ENCODE data around the gene NYNRIN.
A peak's percentile ranks its signal among the peaks of the same experiment; 100 is the strongest.

The NYNRIN gene

GRCh38 chr14:24365600-24366412 lies 33.0 kb upstream of the NYNRIN start:
- ATAC-seq, result peak; percentile 60

DNA sequence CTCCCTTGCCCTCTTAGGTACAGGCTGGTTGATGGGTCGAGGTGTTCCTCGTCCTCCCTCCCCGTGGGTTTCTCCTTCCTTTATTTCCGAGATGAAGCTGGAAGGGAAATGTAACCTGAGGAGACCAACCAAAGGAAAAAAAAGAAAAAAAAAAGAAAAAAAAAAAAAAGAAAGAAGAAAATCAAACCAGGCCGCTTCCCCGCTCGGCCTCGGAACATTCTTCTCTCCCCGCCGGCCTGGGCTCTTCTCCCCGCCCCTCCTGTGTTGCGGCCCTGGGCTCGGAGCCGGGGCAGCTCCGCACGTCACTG lies 32.4 kb upstream of the NYNRIN start:
- TF ChIP-seq ZFP3 (CRISPR knock-in tag; IDR thresholded peaks at IDR 0.05) (no peak), OSR1 (CRISPR knock-in tag; IDR thresholded peaks at IDR 0.05) (no peak), PPARA (CRISPR knock-in tag; IDR thresholded peaks at IDR 0.05; ENCODE audit: borderline replicate concordance) (no peak), SNAI2 (CRISPR knock-in tag; IDR thresholded peaks at IDR 0.05) (no peak), RARB (CRISPR knock-in tag; IDR thresholded peaks at IDR 0.05) (no peak)
- ATAC-seq, result no peak

More at GRCh38 chr14:24365600-24366412, 33.0 kb upstream of the NYNRIN start:
- TF ChIP-seq PATZ1 (CRISPR knock-in tag; IDR thresholded peaks at IDR 0.05; ENCODE audit: borderline replicate concordance) (no peak), ZFP3 (CRISPR knock-in tag; IDR thresholded peaks at IDR 0.05) (peak; percentile 46; the same call in 1 of the 2 replicates)

DNA sequence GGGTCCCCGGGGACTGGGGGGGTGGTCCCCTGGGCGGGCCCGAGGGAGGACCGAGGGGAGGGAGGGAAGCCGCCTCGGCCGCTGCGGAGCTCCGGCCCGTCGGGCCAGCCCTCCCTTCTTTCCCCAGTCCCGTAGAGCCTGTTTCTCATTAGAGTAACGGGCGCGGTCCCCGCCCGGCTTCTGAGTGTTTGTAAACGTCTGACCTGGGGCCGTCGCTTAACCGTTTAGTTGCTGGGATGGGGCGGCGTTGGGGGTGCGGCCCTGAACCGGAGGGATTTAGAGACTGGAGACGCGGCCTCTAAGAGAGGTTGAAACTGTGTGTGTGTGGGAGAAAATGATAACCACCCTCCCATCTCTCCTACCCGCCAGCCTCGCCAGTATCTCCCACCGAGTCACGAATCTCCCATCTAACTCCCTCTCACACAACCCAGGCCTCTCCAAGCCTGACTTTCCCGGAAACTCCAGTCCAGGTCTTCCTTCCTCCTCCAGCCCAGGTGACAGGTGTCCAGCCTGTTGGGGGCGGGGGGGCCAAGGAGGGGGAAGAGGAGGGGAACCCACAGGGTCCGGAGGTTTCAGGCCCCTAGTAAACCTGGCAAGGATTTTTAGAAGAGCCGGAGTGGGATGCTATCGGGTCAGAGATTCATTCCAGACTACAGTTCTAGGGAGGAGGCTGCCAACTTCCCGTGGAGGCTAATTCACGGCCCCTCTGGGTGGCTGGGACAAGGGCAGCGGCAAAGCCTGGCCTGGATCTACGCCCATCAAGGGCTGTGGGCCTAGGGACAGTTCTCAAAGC lies 31.9 kb upstream of the NYNRIN start:
- ATAC-seq, result peak; percentile 77

More for the DNA sequence above, 31.9 kb upstream of the NYNRIN start:
- peak; percentile 61; the same call in 1 of the 2 replicates for TF ChIP-seq TCF4 (CRISPR knock-in tag; IDR thresholded peaks at IDR 0.05; ENCODE audit: borderline replicate concordance)
- no peak for TF ChIP-seq POU6F1 (CRISPR knock-in tag; IDR thresholded peaks at IDR 0.05; ENCODE audit: borderline replicate concordance, low read depth)
- no peak for TF ChIP-seq TSHZ2 (CRISPR knock-in tag; IDR thresholded peaks at IDR 0.05)
- no peak for TF ChIP-seq BACH2 (CRISPR knock-in tag; IDR thresholded peaks at IDR 0.05; ENCODE audit: borderline replicate concordance)
- peak; percentile 47; the same call in 1 of the 2 replicates for TF ChIP-seq PATZ1 (CRISPR knock-in tag; IDR thresholded peaks at IDR 0.05; ENCODE audit: borderline replicate concordance)
